IPS-18a (cell line): ENCODE results near the gene POLR2H.

ENCODE experiments used
- H3K27ac ChIP-seq: one replicate; pipeline ENCODE4 v1.5.1; 2013; ENCODE audit warnings: low read length
- H3K27me3 ChIP-seq: one replicate; pipeline ENCODE4 v1.6.1; 2013; ENCODE audit warnings: mild to moderate bottlenecking, low read length; ENCODE audit not compliant: control insufficient read depth, insufficient read depth
- H3K36me3 ChIP-seq: one replicate; pipeline ENCODE4 v1.6.1; 2013; ENCODE audit warnings: low read depth, low read length; ENCODE audit not compliant: control insufficient read depth
- H3K4me1 ChIP-seq: one replicate; pipeline ENCODE4 v1.6.1; 2013; ENCODE audit warnings: low read depth, low read length; ENCODE audit not compliant: control insufficient read depth
- H3K4me3 ChIP-seq: one replicate; pipeline ENCODE4 v1.5.1; 2013; ENCODE audit warnings: low read length
- H3K9ac ChIP-seq: one replicate; pipeline ENCODE4 v1.6.1; 2013; ENCODE audit warnings: mild to moderate bottlenecking, low read length, moderate library complexity
- H3K9me3 ChIP-seq: one replicate; pipeline ENCODE4 v1.6.1; 2013; ENCODE audit warnings: low read depth, low read length; ENCODE audit not compliant: control insufficient read depth

Gene POLR2H

GRCh38 chr3:184362668-184363546 lies 1.4 kb downstream of the POLR2H start:
- Histone ChIP-seq H3K4me3 (peak overlapping the region; percentile 82), H3K27ac (peak overlapping the region; percentile 88), H3K36me3 (peaks cover 20% of the 10 kb centered on the region), H3K27me3 (peaks cover 13% of the 10 kb centered on the region), H3K4me1 (peaks cover 13% of the 10 kb centered on the region), H3K9me3 (no peaks in the 10 kb centered on the region), H3K9ac (peak overlapping the region; percentile 88)

- H3K9ac ChIP-seq, result no peak overlapping the region
- H3K4me3 ChIP-seq, result no peak overlapping the region
These were observed 5.2 kb downstream of the POLR2H start for GRCh38 chr3:184366619-184367289.

GRCh38 chr3:184368116-184368515 lies 6.6 kb downstream of the POLR2H start:
- Histone ChIP-seq H3K4me3 (no peak overlapping the region), H3K9ac (no peak overlapping the region), H3K4me1 (peaks cover 11% of the 10 kb centered on the region), H3K36me3 (peaks cover 24% of the 10 kb centered on the region), H3K27me3 (no peaks in the 10 kb centered on the region), H3K27ac (no peak overlapping the region), H3K9me3 (no peaks in the 10 kb centered on the region)

More at GRCh38 chr3:184366619-184367289, 5.2 kb downstream of the POLR2H start:
- Histone ChIP-seq H3K4me1 (peaks cover 7% of the 10 kb centered on the region), H3K9me3 (no peaks in the 10 kb centered on the region), H3K36me3 (peaks cover 24% of the 10 kb centered on the region), H3K27ac (no peak overlapping the region), H3K27me3 (no peaks in the 10 kb centered on the region)

GRCh38 chr3:184368586-184369183 lies 7.2 kb downstream of the POLR2H start:
- Histone ChIP-seq H3K4me3 (no peak overlapping the region), H3K36me3 (peaks cover 24% of the 10 kb centered on the region), H3K27ac (no peak overlapping the region), H3K27me3 (no peaks in the 10 kb centered on the region), H3K9ac (no peak overlapping the region), H3K9me3 (no peaks in the 10 kb centered on the region), H3K4me1 (peaks cover 11% of the 10 kb centered on the region)

- Histone ChIP-seq H3K36me3 (peaks cover 17% of the 10 kb centered on the region), H3K4me1 (peaks cover 11% of the 10 kb centered on the region), H3K4me3 (no peak overlapping the region), H3K27me3 (no peaks in the 10 kb centered on the region), H3K9me3 (no peaks in the 10 kb centered on the region), H3K27ac (no peak overlapping the region), H3K9ac (no peak overlapping the region)
These were observed 10.1 kb downstream of the POLR2H start for GRCh38 chr3:184371570-184372018.

- peaks cover 13% of the 10 kb centered on the region for H3K4me1 ChIP-seq
- H3K27ac ChIP-seq, result no peak overlapping the region
These were observed 10.8 kb downstream of the POLR2H start for GRCh38 chr3:184372296-184372821.

GRCh38 chr3:184372911-184373310 lies 11.4 kb downstream of the POLR2H start:
- peaks cover 4% of the 10 kb centered on the region for H3K27me3 ChIP-seq
- H3K27ac ChIP-seq, result no peak overlapping the region

More at GRCh38 chr3:184372296-184372821, 10.8 kb downstream of the POLR2H start:
- Histone ChIP-seq H3K9me3 (no peaks in the 10 kb centered on the region), H3K36me3 (peaks cover 12% of the 10 kb centered on the region), H3K4me3 (no peak overlapping the region), H3K27me3 (no peaks in the 10 kb centered on the region), H3K9ac (no peak overlapping the region)

GRCh38 chr3:184373422-184373821 lies 11.9 kb downstream of the POLR2H start:
- Histone ChIP-seq H3K4me3 (no peak overlapping the region), H3K9me3 (no peaks in the 10 kb centered on the region), H3K9ac (no peak overlapping the region), H3K36me3 (peaks cover 4% of the 10 kb centered on the region), H3K27me3 (peaks cover 9% of the 10 kb centered on the region), H3K4me1 (peaks cover 24% of the 10 kb centered on the region), H3K27ac (no peak overlapping the region)

More at GRCh38 chr3:184372911-184373310, 11.4 kb downstream of the POLR2H start:
- H3K36me3 ChIP-seq, result peaks cover 9% of the 10 kb centered on the region
- H3K4me1 ChIP-seq, result peaks cover 19% of the 10 kb centered on the region
- H3K9ac ChIP-seq, result no peak overlapping the region
- no peak overlapping the region for H3K4me3 ChIP-seq
- no peaks in the 10 kb centered on the region for H3K9me3 ChIP-seq

GRCh38 chr3:184375747-184376461 lies 14.4 kb downstream of the POLR2H start:
- H3K4me3 ChIP-seq, result no peak overlapping the region
- H3K27me3 ChIP-seq, result peaks cover 26% of the 10 kb centered on the region
- H3K4me1 ChIP-seq, result peaks cover 32% of the 10 kb centered on the region
- no peaks in the 10 kb centered on the region for H3K36me3 ChIP-seq
- no peak overlapping the region for H3K9ac ChIP-seq
- H3K9me3 ChIP-seq, result no peaks in the 10 kb centered on the region
- no peak overlapping the region for H3K27ac ChIP-seq

- peaks cover 40% of the 10 kb centered on the region for H3K27me3 ChIP-seq
- H3K4me3 ChIP-seq, result no peak overlapping the region
- H3K4me1 ChIP-seq, result peaks cover 20% of the 10 kb centered on the region
- no peak overlapping the region for H3K27ac ChIP-seq
- H3K9me3 ChIP-seq, result no peaks in the 10 kb centered on the region
- no peaks in the 10 kb centered on the region for H3K36me3 ChIP-seq
- H3K9ac ChIP-seq, result no peak overlapping the region
These were observed 15.9 kb downstream of the POLR2H start for GRCh38 chr3:184377374-184377773.
